Testis (tissue), 3 donors: ENCODE measurements around the gene SIVA1. TPM values are rescaled to one million over a fixed set of nuclear protein-coding genes. Genes with fewer than 3 reads are reported as not detected.

Source experiments
- DNase-seq: peaks from one replicate; pipeline ENCODE4 v3.0.0-alpha.2; 2019
- H3K27ac ChIP-seq, 2 donors: fragments of 200-600 bp; sonication (generic); one replicate each; pipeline ENCODE4 v1.5.1; 2019
- H3K27me3 ChIP-seq: fragments of 200-600 bp; sonication (generic); one replicate; pipeline ENCODE4 v1.5.1; 2019
- H3K36me3 ChIP-seq: fragments of 200-600 bp; sonication (generic); one replicate; pipeline ENCODE4 v1.5.1; 2017; ENCODE audit warnings: low read depth; ENCODE audit errors: missing control alignments
- H3K4me1 ChIP-seq: fragments of 200-600 bp; sonication (generic); one replicate; pipeline ENCODE4 v1.5.1; 2019
- H3K4me3 ChIP-seq, 2 donors: fragments of 200-600 bp; sonication (generic); one replicate each; pipeline ENCODE4 v1.5.1; 2017 to 2019
- H3K9me3 ChIP-seq: fragments of 200-600 bp; sonication (generic); one replicate; pipeline ENCODE4 v1.5.1; 2017
- POLR2A ChIP-seq: fragments of 450-650 bp; IDR thresholded peaks from one replicate; pipeline ENCODE4 v1.6.1; 2017; ENCODE audit warnings: antibody characterized with exemption, mild to moderate bottlenecking, moderate library complexity
- WGBS, 2 donors: methylation state at CpG; one replicate each; pipeline ENCODE4 v1.1.5; 2018; 5-methylcytosine and 5-hydroxymethylcytosine counted together
- intact Hi-C: fragments of 100-400 bp; cut with DNase I; formaldehyde crosslinking; loops from one replicate; pipeline ENCODE4 v1.15.1; 2023; ENCODE audit warnings: low total_unique reads
- polyA plus RNA-seq: library from polyadenylated mRNA; stranded (reverse); fragments of 350-450 nt; fragmentation: Illumina TruSeq; extraction: RNeasy Lipid Tissue Mini Kit (QIAGEN cat#74804); gene quantifications from one replicate; pipeline ENCODE4 v1.2.3, GENCODE V29; 2014; ENCODE audit warnings: low read depth, low replicate concordance; ENCODE audit not compliant: insufficient read depth
- total RNA-seq, 2 donors: library from RNA; depleted of rRNA; stranded (reverse); fragments of >200 nt; gene quantifications; one replicate each; pipeline ENCODE4 v1.2.3, GENCODE V29; 2016
- TF ChIP-seq, protein P1 (sequence below), 3 experiments: fragments of 450-650 bp in 2 of 3; fragments of 200-600 bp in 1 of 3; sonication (generic) in 1 of 3; IDR thresholded peaks; one replicate each; pipeline ENCODE4 v1.5.1; 2016 to 2019; ENCODE audit warnings: antibody characterized with exemption in 3 of 3, mild to moderate bottlenecking in 2 of 3, moderate library complexity in 1 of 3

SIVA1 gene
- total and polyA plus RNA-seq, 3 donors from 2014 or later = 99.5 to 247 (median 236) TPM

DNA sequence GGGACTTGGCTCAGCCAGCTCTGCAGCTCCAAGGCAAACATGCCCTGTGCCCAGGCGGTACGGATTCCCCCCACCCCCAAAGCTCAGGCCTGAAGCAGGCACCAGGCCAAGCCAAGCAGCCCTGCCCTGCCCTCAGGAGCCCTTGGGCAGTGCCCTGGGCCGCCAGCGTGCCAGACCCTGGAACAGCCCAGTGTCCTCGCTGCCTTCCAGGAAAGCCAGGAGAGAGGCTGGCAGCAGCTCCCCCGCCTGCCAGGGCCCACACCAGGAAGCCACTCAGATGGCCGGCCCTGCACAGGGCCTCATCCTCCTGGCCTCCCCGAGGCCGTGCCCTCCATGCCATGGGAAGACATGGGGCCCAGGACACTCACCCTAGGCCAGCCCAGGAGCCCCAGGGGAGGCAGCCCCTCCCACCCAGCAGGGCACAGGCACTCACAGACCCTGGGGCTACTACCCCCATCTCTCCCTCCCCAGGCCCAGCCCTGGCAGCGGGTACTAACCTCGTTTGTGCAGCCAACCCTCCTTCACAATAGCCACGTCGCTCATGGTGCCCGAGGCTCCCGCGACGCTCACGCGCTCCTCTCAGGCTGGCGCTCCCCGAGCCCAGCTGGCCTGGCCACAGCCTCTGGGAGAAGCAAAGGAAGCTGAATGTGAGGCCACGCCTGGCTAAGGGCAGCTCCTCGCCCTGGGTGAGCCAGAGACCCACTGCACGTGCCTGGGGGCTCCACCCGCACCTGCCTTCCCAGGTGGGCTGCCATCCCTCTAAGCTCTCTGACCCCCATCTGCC lies 39.3 kb downstream of the SIVA1 start:
- no peaks in the 10 kb centered on the region for H3K27me3 ChIP-seq
- H3K9me3 ChIP-seq = no peaks in the 10 kb centered on the region
- intact Hi-C loops = no loop called here
- H3K27ac ChIP-seq = no peak overlapping the region
- H3K36me3 ChIP-seq = no peaks in the 10 kb centered on the region
- DNase-seq = peak; percentile 61
- H3K4me3 ChIP-seq = no peak overlapping the region
- peaks cover 65% of the 10 kb centered on the region for H3K4me1 ChIP-seq
- TF ChIP-seq, protein P1, sequence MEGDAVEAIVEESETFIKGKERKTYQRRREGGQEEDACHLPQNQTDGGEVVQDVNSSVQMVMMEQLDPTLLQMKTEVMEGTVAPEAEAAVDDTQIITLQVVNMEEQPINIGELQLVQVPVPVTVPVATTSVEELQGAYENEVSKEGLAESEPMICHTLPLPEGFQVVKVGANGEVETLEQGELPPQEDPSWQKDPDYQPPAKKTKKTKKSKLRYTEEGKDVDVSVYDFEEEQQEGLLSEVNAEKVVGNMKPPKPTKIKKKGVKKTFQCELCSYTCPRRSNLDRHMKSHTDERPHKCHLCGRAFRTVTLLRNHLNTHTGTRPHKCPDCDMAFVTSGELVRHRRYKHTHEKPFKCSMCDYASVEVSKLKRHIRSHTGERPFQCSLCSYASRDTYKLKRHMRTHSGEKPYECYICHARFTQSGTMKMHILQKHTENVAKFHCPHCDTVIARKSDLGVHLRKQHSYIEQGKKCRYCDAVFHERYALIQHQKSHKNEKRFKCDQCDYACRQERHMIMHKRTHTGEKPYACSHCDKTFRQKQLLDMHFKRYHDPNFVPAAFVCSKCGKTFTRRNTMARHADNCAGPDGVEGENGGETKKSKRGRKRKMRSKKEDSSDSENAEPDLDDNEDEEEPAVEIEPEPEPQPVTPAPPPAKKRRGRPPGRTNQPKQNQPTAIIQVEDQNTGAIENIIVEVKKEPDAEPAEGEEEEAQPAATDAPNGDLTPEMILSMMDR (IDR thresholded peaks at IDR 0.05) = no peak
- no peak for TF ChIP-seq POLR2A
- WGBS, 2 donors = 77 to 84% methylated on average over 21 to 22 of the region's 25 CpGs

DNA sequence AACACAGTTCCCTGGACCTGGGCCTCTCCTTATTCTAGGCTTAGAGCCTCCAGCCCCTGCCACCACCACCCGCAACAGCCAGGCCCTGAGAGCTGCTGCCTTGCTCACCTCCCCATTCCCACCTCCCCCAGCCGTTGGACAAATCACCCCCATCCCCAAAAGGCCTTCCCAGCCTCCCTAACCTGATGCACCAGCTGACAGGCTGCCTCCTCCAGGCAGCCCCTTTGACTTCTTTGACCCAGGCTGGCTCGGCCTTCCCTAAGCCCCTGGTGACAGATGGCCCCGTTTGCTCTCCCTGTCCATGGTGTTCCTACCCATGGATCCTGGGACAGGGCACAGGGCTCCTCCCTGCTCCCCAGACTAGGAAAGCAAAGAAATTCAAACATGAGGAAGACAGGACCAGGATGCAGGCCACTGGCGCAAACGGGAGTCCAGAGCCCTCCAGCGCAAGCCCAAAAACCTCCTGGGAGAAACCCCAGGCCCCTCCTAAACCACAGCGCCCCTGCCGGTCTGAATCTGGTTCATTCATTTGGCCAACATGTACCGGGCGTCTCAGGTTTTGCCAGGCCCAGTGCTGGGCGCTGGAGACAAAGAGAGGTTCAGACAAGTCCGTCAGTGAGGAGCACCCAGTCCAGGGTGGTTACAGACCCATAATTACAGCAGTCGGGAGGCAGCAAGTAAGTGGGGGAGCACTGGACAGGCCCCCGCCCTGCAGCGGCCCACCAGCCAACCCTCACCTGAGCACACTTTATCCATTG lies 40.2 kb downstream of the SIVA1 start:
- Histone ChIP-seq H3K27ac (no peak overlapping the region), H3K36me3 (no peaks in the 10 kb centered on the region), H3K4me1 (peaks cover 58% of the 10 kb centered on the region), H3K9me3 (no peaks in the 10 kb centered on the region), H3K27me3 (no peaks in the 10 kb centered on the region), H3K4me3 (no peak overlapping the region)
- DNase-seq = no peak
- intact Hi-C loops = no loop called here
- WGBS, 2 donors = 83 to 86% methylated on average over 15 to 16 of the region's 16 CpGs
- TF ChIP-seq, protein P1 (IDR thresholded peaks at IDR 0.05) = no peak
- TF ChIP-seq POLR2A = no peak

DNA sequence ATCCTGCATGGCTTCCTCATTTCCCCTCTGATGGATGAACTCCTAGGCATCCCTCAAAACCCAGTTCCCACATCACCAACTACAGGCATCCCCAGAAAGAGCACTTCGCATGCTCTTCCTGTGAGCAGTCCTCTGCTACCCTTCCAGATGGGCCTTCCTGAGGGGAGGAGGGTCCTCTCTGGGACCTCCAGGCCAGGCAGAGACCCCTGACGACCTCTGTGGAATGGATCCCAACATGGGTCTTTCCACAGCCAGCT lies 40.7 kb downstream of the SIVA1 start:
- Histone ChIP-seq H3K4me1 (peaks cover 53% of the 10 kb centered on the region), H3K4me3 (no peak overlapping the region), H3K27ac (no peak overlapping the region), H3K36me3 (no peaks in the 10 kb centered on the region), H3K9me3 (no peaks in the 10 kb centered on the region), H3K27me3 (no peaks in the 10 kb centered on the region)
- DNase-seq = no peak
- TF ChIP-seq POLR2A = no peak
- TF ChIP-seq, protein P1 (IDR thresholded peaks at IDR 0.05) = no peak
- intact Hi-C loops = no loop called here
- WGBS, 2 donors = 79 to 81% methylated on average over 2 of the region's 2 CpGs

DNA sequence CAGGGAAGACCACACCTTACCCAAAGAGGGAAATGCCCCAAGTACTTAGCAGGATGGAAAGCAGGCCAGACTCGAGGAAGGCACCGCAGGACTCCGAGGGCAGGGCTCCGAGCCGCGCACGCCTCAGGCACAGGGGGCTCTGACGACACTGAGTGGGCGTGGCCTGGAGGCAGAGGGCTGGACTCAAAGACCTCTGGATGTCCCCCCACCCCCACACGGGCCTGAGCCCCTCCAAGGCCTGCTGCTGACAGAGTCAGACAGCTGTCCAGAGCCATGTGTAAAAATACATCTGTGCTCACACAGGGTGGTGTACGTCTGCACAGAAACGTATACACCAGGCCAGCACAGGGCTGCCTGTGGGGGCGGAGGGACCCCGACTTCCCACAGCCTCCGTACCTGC lies 41.2 kb downstream of the SIVA1 start:
- H3K9me3 ChIP-seq = no peaks in the 10 kb centered on the region
- DNase-seq = peak; percentile 62
- H3K4me3 ChIP-seq = peak overlapping the region; percentile 70 to 79

More for the DNA sequence above, 41.2 kb downstream of the SIVA1 start:
- Histone ChIP-seq H3K36me3 (no peaks in the 10 kb centered on the region), H3K4me1 (peaks cover 48% of the 10 kb centered on the region), H3K27ac (peak overlapping the region in 1 of 2 donors; percentile 78), H3K27me3 (no peaks in the 10 kb centered on the region)
- WGBS, 2 donors = 2 to 28% methylated on average over 5 to 15 of the region's 15 CpGs
- intact Hi-C loops = no loop called here
- TF ChIP-seq POLR2A = no peak
- TF ChIP-seq, protein P1 (IDR thresholded peaks at IDR 0.05) = no peak
